Measurements from ENCODE around the gene PNPLA4. TPM values are rescaled to one million over a fixed set of nuclear protein-coding genes. Genes with fewer than 3 reads are reported as not detected.

PNPLA4 gene, protein sequence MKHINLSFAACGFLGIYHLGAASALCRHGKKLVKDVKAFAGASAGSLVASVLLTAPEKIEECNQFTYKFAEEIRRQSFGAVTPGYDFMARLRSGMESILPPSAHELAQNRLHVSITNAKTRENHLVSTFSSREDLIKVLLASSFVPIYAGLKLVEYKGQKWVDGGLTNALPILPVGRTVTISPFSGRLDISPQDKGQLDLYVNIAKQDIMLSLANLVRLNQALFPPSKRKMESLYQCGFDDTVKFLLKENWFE
- total RNA-seq, result 10 to 100 TPM in 1 of 2 experiments, 1 to 10 TPM in 1; 9.5 to 10.6 TPM

DNA sequence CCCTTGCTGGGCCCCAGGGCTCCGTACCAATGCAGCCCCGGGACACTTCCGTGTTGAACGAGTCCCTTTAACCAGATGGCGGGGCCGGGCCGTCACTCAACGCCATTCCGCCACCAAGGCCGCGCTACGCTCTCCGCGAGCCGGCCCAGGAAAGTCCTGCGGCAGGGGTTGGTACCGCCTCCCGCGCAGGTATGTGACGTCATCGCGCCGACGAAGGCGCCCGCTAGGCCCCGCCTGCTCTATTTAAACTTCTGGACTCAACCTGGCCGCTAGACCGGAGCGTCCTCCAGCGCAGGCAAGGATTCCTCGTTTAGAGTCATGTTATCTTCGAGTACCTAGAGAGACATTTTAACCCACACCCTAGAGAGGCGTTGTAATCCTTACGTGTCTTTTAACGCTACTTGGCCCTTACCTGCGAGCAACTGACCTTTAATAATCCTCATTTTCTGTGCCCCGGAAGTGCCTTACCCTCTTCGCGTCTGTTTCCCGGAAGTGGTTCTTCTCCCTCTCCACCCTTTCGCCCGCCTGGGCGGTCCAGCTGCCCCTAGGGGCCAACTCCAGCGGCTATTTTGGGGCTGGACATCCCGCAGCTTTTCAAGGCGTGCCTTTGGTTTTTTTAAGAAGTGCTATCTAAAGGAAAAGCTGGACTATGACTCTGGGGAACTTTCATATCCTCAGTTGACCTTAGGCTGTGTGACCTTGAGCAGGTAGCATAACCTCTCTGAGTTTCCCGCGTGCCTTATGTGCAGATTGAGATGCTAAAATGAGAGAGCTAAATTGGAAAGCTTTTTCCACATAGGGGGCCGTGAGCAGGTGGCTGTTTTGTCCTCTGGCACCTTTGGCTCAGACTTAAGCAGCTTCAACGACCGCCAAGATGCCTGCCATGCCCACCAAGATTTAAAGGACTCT lies at the start of gene PNPLA4:
Gene PNPLA4, minus strand, starts transcription at position 155 of the 909 bp plus-strand sequence. CDS start 1,294 bp downstream, outside the sequence.
- DNase-seq, result peak; percentile 83
- Mint-ChIP-seq H3K36me3 (peaks cover 1% of the 10 kb centered on the region), H3K27ac (peak within 1 kb of the TSS; percentile 97), H3K9me3 (no peaks in the 10 kb centered on the region), H3K4me3 (peak within 1 kb of the TSS; percentile 86), H3K27me3 (no peaks in the 10 kb centered on the region), H3K4me1 (peaks cover 7% of the 10 kb centered on the region)

DNA sequence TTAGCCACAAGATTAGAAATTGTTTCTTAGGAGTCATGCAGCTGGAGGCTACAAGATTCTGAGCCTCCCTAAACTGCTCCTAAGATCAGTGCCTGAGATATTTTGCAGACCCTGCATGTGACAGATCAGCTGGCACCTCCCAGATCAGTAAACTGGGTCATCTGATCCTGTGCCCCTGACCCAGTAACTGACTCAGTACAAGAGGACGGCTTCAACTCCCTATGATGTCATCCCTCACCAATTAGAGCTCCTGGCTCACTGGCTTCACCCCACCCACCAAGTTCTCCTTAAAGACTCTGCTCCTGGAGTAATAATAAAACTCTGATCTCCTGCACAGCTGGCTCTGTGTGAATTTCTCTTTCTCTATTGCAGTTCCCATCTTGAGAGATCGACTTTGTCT lies 45.4 kb upstream of the PNPLA4 start:
- Mint-ChIP-seq H3K27ac (no peak overlapping the region), H3K4me1 (no peaks in the 10 kb centered on the region), H3K4me3 (no peak overlapping the region), H3K9me3 (peaks cover 3% of the 10 kb centered on the region), H3K27me3 (no peaks in the 10 kb centered on the region), H3K36me3 (peaks cover 5% of the 10 kb centered on the region)
- DNase-seq, result no peak

DNA sequence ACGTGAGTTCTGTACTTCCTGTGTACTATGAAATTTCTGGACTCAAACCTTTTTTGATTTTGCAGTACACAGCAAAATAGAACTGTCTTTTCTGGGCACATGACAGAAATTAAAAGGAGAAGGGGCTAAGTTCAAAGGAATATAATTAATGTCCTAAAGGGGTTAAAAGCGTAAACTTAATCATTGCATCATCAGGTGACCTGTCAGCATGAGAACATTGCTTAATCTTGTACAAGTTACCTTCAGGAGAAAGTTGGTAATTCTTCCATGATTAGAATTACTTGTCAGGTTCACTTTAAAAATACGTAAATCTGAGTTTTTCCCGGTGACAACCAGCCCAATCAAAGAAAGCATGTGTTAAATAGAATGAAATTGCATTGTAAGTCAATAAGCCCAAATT lies 43.2 kb upstream of the PNPLA4 start:
- no peak for DNase-seq
- H3K4me1 Mint-ChIP-seq, result no peaks in the 10 kb centered on the region
- H3K9me3 Mint-ChIP-seq, result peaks cover 3% of the 10 kb centered on the region
- H3K36me3 Mint-ChIP-seq, result peaks cover 8% of the 10 kb centered on the region
- no peak overlapping the region for H3K27ac Mint-ChIP-seq
- no peak overlapping the region for H3K4me3 Mint-ChIP-seq
- no peaks in the 10 kb centered on the region for H3K27me3 Mint-ChIP-seq

DNA sequence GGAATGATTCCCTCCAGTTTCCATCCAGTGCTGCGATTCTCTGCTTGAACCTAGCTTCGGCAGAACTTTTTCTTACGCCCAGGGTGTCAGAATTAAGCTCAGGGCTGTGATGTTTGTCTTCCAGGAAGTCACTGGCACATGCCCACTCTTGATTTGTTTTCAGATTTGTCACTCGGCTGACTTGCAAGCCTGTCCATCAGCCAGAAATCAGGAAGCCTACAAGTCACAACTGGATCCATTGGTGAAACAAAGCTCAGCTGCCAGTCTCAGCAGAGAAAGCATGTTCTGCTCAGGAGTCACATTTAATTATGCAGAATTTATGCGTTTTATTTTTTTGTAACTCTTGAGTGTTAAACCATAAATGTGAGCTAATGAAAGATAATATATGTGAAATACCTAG lies 38.2 kb upstream of the PNPLA4 start:
- Mint-ChIP-seq H3K9me3 (peaks cover 3% of the 10 kb centered on the region), H3K4me1 (no peaks in the 10 kb centered on the region), H3K36me3 (peaks cover 8% of the 10 kb centered on the region), H3K27me3 (no peaks in the 10 kb centered on the region), H3K27ac (no peak overlapping the region), H3K4me3 (no peak overlapping the region)
- DNase-seq, result no peak

DNA sequence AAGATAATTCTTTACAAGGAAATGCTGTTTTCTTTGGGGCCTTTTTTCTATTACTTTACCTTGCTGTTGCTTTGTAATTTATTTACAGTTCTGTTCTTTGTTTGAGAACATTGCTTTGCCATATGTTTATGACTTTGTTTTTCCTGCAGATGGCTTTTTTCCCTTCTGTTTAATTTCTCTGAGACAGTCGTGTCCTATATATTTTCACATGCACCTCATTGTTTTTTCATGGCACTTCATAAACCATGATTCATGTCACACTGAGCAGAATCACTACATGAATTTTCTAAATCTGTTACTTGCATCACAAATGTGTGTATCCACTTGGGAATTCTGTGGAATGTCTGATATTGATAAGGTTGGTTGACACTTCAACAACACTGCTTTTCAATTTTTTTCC lies 33.0 kb upstream of the PNPLA4 start:
- H3K27me3 Mint-ChIP-seq, result no peaks in the 10 kb centered on the region
- peaks cover 5% of the 10 kb centered on the region for H3K9me3 Mint-ChIP-seq
- no peak overlapping the region for H3K27ac Mint-ChIP-seq
- no peaks in the 10 kb centered on the region for H3K4me1 Mint-ChIP-seq
- H3K4me3 Mint-ChIP-seq, result no peak overlapping the region
- peaks cover 7% of the 10 kb centered on the region for H3K36me3 Mint-ChIP-seq
- DNase-seq, result no peak

DNA sequence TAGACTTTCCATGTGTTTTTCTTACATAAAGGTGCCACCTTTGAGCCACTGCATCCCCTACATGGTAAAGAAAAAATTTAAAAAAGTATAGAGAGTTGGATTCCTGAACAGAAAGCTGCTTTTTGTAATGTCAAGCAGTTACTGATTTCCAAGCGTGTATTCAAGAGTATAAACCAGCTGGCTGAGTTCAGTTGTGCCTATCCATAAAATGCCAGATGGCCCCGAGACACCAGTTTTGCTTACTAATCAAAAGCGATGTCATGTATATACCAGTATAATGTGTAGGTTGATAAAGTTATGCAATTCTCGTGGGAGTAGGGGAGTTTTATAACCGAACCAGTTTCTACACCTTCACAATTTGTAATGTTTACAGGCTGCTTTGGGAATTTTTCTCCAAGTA lies 26.2 kb upstream of the PNPLA4 start:
- DNase-seq, result no peak
- Mint-ChIP-seq H3K4me3 (no peak overlapping the region), H3K4me1 (no peaks in the 10 kb centered on the region), H3K36me3 (peaks cover 7% of the 10 kb centered on the region), H3K9me3 (peaks cover 5% of the 10 kb centered on the region), H3K27me3 (no peaks in the 10 kb centered on the region), H3K27ac (no peak overlapping the region)

DNA sequence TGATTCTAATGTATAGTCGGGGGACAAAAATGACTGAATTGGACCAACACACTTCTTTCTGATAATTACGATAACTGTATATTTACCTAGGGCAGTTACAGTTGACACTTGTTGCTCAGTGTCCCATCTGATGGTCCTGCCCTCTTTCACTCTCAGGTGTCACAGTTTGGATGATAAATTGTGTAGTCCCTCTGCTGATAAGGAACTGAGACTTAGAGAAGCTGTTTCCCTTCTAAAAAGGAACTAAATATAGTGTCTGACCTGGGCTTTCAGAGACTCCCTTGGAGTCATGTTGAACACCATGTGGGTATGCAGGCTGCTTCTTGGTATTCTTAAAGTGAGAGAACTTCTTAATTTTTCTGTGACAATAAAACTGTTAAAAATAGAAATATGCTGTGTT lies 23.7 kb upstream of the PNPLA4 start:
- H3K4me1 Mint-ChIP-seq, result no peaks in the 10 kb centered on the region
- DNase-seq, result no peak
- H3K9me3 Mint-ChIP-seq, result no peaks in the 10 kb centered on the region
- H3K27me3 Mint-ChIP-seq, result no peaks in the 10 kb centered on the region
- no peak overlapping the region for H3K4me3 Mint-ChIP-seq
- no peaks in the 10 kb centered on the region for H3K36me3 Mint-ChIP-seq
- H3K27ac Mint-ChIP-seq, result no peak overlapping the region

DNA sequence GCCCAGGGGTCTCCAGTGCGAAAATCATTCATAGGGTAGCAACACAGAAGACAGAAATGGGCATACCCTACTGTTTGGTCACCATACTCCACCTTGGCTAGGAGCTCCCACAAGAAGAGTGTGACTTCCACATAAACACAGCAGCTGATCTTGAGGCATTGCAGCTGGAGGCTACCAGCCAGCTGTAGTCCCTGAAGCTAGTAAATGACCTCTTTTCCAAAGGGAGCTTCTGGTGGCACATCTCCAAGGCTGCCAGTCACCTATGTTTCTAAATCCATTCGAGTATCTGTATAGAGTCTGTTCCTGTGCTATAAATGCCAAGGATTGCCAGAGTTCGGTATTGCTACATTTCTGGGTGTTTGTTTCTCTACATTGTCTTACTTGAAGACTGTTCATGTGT lies 21.3 kb upstream of the PNPLA4 start:
- H3K27ac Mint-ChIP-seq, result no peak overlapping the region
- H3K4me1 Mint-ChIP-seq, result no peaks in the 10 kb centered on the region
- H3K9me3 Mint-ChIP-seq, result no peaks in the 10 kb centered on the region

DNA sequence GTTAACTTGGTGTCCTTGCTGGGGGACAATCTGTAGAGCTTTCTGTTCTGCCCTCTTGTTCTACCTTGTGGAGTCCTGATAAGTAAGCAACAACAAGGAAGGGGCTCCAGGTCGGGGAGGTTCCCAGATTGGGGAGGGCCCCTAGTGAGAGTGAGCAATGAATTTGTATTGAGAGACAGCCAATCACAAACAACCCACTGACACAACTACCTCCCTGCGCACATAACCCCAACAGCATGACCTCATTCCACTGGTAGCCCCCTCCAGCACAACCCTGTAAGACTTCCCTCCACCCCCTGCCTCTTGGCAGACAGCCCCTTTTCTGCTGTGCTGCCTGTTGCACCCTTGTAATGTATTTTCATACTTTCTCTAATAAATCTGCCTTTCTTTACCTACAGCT lies 19.7 kb upstream of the PNPLA4 start:
- no peak overlapping the region for H3K27ac Mint-ChIP-seq

More for the DNA sequence above, 21.3 kb upstream of the PNPLA4 start:
- Mint-ChIP-seq H3K27me3 (no peaks in the 10 kb centered on the region), H3K4me3 (no peak overlapping the region), H3K36me3 (no peaks in the 10 kb centered on the region)
- DNase-seq, result no peak

DNA sequence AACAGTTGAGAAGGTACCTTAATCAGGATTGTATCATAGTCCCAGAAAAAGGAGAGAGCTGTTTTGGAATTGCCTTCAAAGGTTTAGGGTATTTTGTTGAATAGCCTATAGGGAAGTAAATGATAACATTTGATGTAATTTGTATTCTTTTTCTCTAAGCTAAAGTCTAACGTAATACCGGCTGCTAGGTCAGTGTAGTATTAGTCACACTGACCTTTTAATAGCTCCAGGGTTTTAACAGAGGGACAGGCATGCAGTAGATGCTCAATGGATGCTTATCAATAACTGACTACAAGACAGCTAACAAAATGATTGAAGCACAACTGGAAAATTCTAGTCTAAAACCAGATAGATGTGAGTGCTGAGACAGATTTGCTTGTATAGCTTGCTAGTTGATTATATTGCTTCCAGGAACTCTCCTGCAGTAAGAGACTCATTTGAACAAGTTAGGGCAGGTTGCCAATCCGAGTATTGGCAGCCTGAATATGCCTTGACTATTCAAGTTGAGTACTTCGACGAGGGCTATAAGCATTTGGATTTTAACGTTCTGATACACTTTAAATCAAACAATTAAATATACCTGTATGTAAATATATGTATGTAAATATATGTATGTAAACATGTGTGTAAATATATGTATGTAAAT lies 16.5 kb upstream of the PNPLA4 start:
- DNase-seq, result no peak
- Mint-ChIP-seq H3K4me3 (no peak overlapping the region), H3K27me3 (no peaks in the 10 kb centered on the region), H3K36me3 (no peaks in the 10 kb centered on the region), H3K27ac (no peak overlapping the region), H3K9me3 (no peaks in the 10 kb centered on the region), H3K4me1 (no peaks in the 10 kb centered on the region)

More for the DNA sequence above, 19.7 kb upstream of the PNPLA4 start:
- Mint-ChIP-seq H3K9me3 (no peaks in the 10 kb centered on the region), H3K4me1 (no peaks in the 10 kb centered on the region), H3K36me3 (no peaks in the 10 kb centered on the region), H3K27me3 (no peaks in the 10 kb centered on the region), H3K4me3 (no peak overlapping the region)
- no peak for DNase-seq

DNA sequence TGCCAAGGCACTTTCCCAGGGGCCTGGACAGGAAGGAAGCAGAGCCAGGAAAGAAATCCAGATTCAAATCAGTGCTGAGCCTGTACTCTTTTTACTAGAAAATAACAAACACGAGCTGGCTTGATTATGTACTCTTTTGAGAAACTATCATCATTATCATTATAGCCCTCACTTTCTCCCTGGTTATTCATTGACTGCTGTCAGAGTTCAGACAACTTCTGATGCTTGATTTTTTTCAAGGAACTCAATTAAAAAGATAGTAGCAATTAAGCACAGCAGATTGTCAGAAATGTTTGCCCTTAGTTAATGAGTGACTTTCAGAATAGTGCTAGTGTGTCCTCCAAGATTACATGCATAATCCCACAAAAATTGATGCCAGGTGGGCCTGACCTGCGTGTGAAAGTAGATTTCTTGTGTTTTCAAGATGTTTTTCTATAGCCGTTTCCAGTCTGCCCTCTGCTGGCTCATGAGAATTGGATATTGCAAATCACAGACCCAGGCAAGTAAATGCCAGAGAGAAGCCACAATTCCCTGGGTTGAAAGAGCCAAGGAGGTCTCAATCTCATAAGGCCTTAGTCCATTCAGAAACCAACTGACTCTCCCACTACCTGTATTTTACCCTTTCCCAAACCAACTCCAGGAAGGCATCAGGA lies 14.3 kb upstream of the PNPLA4 start:
- no peak overlapping the region for H3K27ac Mint-ChIP-seq
- H3K4me3 Mint-ChIP-seq, result no peak overlapping the region
- no peak for DNase-seq
- H3K36me3 Mint-ChIP-seq, result no peaks in the 10 kb centered on the region
- no peaks in the 10 kb centered on the region for H3K9me3 Mint-ChIP-seq
- H3K27me3 Mint-ChIP-seq, result no peaks in the 10 kb centered on the region
- H3K4me1 Mint-ChIP-seq, result no peaks in the 10 kb centered on the region

DNA sequence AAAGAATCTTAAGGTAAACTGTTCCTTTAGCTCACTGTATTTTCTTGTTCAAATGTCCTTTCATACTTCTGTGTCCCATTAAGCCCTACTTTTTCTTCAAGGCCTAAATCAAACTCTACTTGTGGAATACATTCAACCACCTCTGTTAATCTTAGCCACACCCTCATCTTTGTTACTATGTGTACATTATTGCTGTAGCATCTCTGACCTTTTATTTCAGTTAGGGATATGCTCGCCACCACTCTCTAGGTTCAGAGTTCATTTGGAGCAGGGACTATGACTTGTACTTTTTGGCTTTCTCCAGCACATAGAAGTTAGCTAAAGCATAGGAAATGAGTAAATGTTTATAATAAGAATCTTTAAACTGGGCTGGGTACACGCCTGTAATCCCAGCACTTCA lies 6.8 kb upstream of the PNPLA4 start:
- H3K36me3 Mint-ChIP-seq, result no peaks in the 10 kb centered on the region
- no peak overlapping the region for H3K4me3 Mint-ChIP-seq
- no peaks in the 10 kb centered on the region for H3K27me3 Mint-ChIP-seq
- DNase-seq, result no peak
- no peaks in the 10 kb centered on the region for H3K9me3 Mint-ChIP-seq
- no peak overlapping the region for H3K27ac Mint-ChIP-seq
- peaks cover 4% of the 10 kb centered on the region for H3K4me1 Mint-ChIP-seq

DNA sequence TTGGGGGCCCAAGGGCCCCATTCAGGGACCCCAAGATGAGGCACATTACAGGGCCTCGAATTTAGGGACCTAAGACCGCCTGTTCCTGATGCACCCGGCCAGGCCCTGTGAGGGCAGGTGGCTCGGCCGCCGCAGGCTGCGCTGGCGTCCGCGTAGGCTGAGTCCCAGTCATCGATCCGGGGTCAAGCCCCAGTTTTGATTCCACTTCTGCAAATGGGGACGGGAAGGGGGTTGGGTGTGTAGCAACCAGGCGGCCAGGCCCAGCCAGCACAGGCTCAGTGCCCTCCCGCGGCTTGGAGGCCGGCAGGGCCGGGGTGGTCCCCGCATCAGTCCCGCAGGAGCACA lies 327 bp downstream of the PNPLA4 start:
- Mint-ChIP-seq H3K36me3 (peaks cover 1% of the 10 kb centered on the region), H3K4me1 (peaks cover 7% of the 10 kb centered on the region), H3K9me3 (no peaks in the 10 kb centered on the region), H3K27me3 (no peaks in the 10 kb centered on the region), H3K4me3 (peak overlapping the region; percentile 86), H3K27ac (peak overlapping the region; percentile 97)
- DNase-seq, result no peak

DNA sequence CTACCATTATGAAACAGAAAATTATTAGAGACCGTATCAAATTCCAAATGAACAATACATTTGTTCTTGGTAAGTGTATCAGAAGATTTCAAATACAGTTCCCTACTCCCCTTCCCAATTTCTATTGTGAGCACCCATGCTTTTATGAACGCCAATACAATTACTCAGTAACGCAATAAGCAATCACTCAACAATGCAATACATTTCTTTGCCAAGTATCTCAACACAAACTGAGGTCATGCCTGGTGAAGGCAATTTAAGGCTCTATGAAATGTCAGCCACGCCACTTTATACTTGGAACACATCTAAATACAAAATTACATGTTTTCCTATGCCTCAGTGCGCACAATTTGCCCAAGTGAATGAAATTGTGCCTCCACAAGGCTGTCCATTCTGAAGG lies 712 bp downstream of the PNPLA4 start:
- Mint-ChIP-seq H3K4me1 (peaks cover 7% of the 10 kb centered on the region), H3K27ac (peak overlapping the region; percentile 65), H3K4me3 (peak overlapping the region; percentile 86), H3K27me3 (no peaks in the 10 kb centered on the region), H3K9me3 (no peaks in the 10 kb centered on the region), H3K36me3 (peaks cover 1% of the 10 kb centered on the region)
- no peak for DNase-seq

All from activated naive CD8-positive, alpha-beta T cell treated with anti-CD3 and anti-CD28 coated beads for 36 hours (primary cell).